Spleen (tissue), 11 donors: ENCODE measurements around the gene ABCA4. TPM values are rescaled to one million over a fixed set of nuclear protein-coding genes. Genes with fewer than 3 reads are reported as not detected.

Source experiments
- DNase-seq: peaks from one replicate; pipeline ENCODE4 v3.0.0-alpha.2; 2020
- H3K27ac ChIP-seq, 8 donors: fragments of 200-600 bp; sonication (generic) in 7 of 8; 1 replicate in 4 of 8; 2 replicates in 4 of 8; pipeline versions ENCODE4 v1.5.0 to v1.8.0; 2016 to 2021; ENCODE audit warnings: inconsistent platforms in 4 of 8, mild to moderate bottlenecking in 4 of 8, moderate library complexity in 1 of 8
- H3K27me3 ChIP-seq, 7 donors: fragments of 200-600 bp; sonication (generic) in 6 of 7; replicated peaks in 1 of 7; 1 replicate in 4 of 7; 2 replicates in 3 of 7; pipeline versions ENCODE4 v1.5.0 to v1.8.0; 2016 to 2021; ENCODE audit warnings: inconsistent platforms in 3 of 7, mild to moderate bottlenecking in 1 of 7
- H3K36me3 ChIP-seq, 6 donors: fragments of 200-600 bp; sonication (generic) in 5 of 6; 1 replicate in 4 of 6; 2 replicates in 2 of 6; pipeline versions ENCODE4 v1.5.0 to v1.8.0; 2016 to 2021; ENCODE audit warnings: inconsistent platforms in 2 of 6
- H3K4me1 ChIP-seq, 6 donors: fragments of 200-600 bp; sonication (generic) in 5 of 6; 1 replicate in 3 of 6; 2 replicates in 3 of 6; pipeline versions ENCODE4 v1.5.0 to v1.8.0; 2016 to 2021; ENCODE audit warnings: inconsistent platforms in 3 of 6
- H3K4me3 ChIP-seq, 8 donors: fragments of 200-600 bp; sonication (generic) in 7 of 8; 1 replicate in 4 of 8; 2 replicates in 4 of 8; pipeline versions ENCODE4 v1.5.0 to v1.8.0; 2016 to 2021; ENCODE audit warnings: inconsistent platforms in 4 of 8, mild to moderate bottlenecking in 4 of 8, moderate library complexity in 2 of 8
- H3K9me3 ChIP-seq, 8 donors: fragments of 200-600 bp; sonication (generic) in 7 of 8; 1 replicate in 4 of 8; 2 replicates in 4 of 8; pipeline versions ENCODE4 v1.5.0 to v1.8.0; 2016 to 2021; ENCODE audit warnings: inconsistent platforms in 4 of 8
- CTCF ChIP-seq, 11 experiments: fragments of 200-600 bp in 7 of 11; fragments of 450-650 bp in 4 of 11; sonication (generic) in 4 of 11; IDR thresholded peaks in 8 of 11; conservative IDR thresholded peaks in 3 of 11; 1 replicate in 7 of 11; 2 replicates in 4 of 11; pipeline versions ENCODE4 v1.4.0 to v1.8.0; 2016 to 2021; ENCODE audit warnings: antibody characterized with exemption in 11 of 11, inconsistent platforms in 4 of 11, mild to moderate bottlenecking in 1 of 11
- POLR2A ChIP-seq, 3 donors: fragments of 450-650 bp; IDR thresholded peaks; one replicate each; pipeline ENCODE4 v1.5.1; 2017; ENCODE audit warnings: antibody characterized with exemption in 3 of 3, mild to moderate bottlenecking in 1 of 3
- POLR2AphosphoS5 ChIP-seq, 3 donors: sonication (generic); formaldehyde crosslinking; IDR thresholded peaks; one replicate each; pipeline ENCODE4 v1.5.1; 2017; ENCODE audit warnings: antibody characterized with exemption in 3 of 3
- WGBS, 5 donors: extraction: QIAGEN DNeasy Blood & Tissue Kit in 3 of 5; methylation state at CpG; one replicate each; pipeline versions ENCODE4 v1.1.5 to v1.1.7; 2013 to 2018; 5-methylcytosine and 5-hydroxymethylcytosine counted together
- intact Hi-C: fragments of 100-400 bp; cut with DNase I; formaldehyde crosslinking; loops from one replicate; pipeline ENCODE4 v1.15.0; 2023; ENCODE audit warnings: low total_unique reads
- polyA plus RNA-seq, 3 donors: library from polyadenylated mRNA; stranded (reverse); fragments of 200-250 nt; gene quantifications; one replicate each; pipeline ENCODE4 v1.2.1, GENCODE V29; 2013
- total RNA-seq, 7 donors: library from RNA; depleted of rRNA in 3 of 7; stranded (reverse); fragments of >200 nt in 3 of 7; fragmentation: NEBNext Ultra II Directional in 4 of 7; extraction: Animal tissue kit (Norgen Biotek cat#: 25700) in 4 of 7; gene quantifications; one replicate each; pipeline versions ENCODE4 v1.1.0 to v1.2.1, GENCODE V29; 2016 to 2021
- donor health status: healthy with polysubstance abuse.
- donor health status: DM: no; HTN: no; CAD: no; lungs with moderate emphysema.
- donor health status: DM: no; HTN: no; CAD: no.
- donor health status: Bipolar disorder and iron deficiency.
- donor health status: healthy.
- donor health status: DM: no; HTN: no; CAD: no.
- donor health status: DM: yes; HTN: yes; CAD: no.

The ABCA4 gene
- total and polyA plus RNA-seq, 10 donors: 0.04 to 0.64 (median 0.24) TPM

GRCh38 chr1:94105957-94106529 lies 14.9 kb downstream of the ABCA4 start:
- peaks cover 0 to 21% (median 8%) of the 10 kb centered on the region in 6 donors for H3K4me1 ChIP-seq
- H3K36me3 ChIP-seq: no peaks in the 10 kb centered on the region
- no peak for DNase-seq
- 43 to 58% (median 48%) methylated on average over 9 of the region's 9 CpGs for WGBS, 5 donors
- intact Hi-C loops: no loop called here
- H3K27ac ChIP-seq: no peak overlapping the region
- H3K27me3 ChIP-seq: peaks cover 0 to 85% (median 5%) of the 10 kb centered on the region in 7 donors
- H3K9me3 ChIP-seq: no peaks in the 10 kb centered on the region
- TF ChIP-seq POLR2AphosphoS5 (IDR thresholded peaks at IDR 0.05): no peak
- TF ChIP-seq POLR2A (IDR thresholded peaks at IDR 0.05): no peak
- TF ChIP-seq CTCF (IDR thresholded peaks at IDR 0.05 in 8 of 11, conservative IDR thresholded peaks at IDR 0.05 in 3 of 11): no peak
- H3K4me3 ChIP-seq: no peak overlapping the region

GRCh38 chr1:94105581-94105952 lies 15.4 kb downstream of the ABCA4 start:
- H3K36me3 ChIP-seq: no peaks in the 10 kb centered on the region
- no peak overlapping the region for H3K4me3 ChIP-seq
- peaks cover 0 to 86% (median 5%) of the 10 kb centered on the region in 7 donors for H3K27me3 ChIP-seq
- DNase-seq: no peak
- TF ChIP-seq POLR2A (IDR thresholded peaks at IDR 0.05) (no peak), POLR2AphosphoS5 (IDR thresholded peaks at IDR 0.05) (no peak), CTCF (IDR thresholded peaks at IDR 0.05 in 8 of 11, conservative IDR thresholded peaks at IDR 0.05 in 3 of 11) (no peak)
- intact Hi-C loops: no loop called here
- peaks cover 0 to 21% (median 8%) of the 10 kb centered on the region in 6 donors for H3K4me1 ChIP-seq
- WGBS, 5 donors: 56 to 72% (median 64%) methylated on average over 7 of the region's 7 CpGs
- no peak overlapping the region for H3K27ac ChIP-seq
- no peaks in the 10 kb centered on the region for H3K9me3 ChIP-seq

- Histone ChIP-seq H3K4me1 (peaks cover 0 to 19% (median 8%) of the 10 kb centered on the region in 6 donors), H3K9me3 (no peaks in the 10 kb centered on the region), H3K4me3 (no peak overlapping the region), H3K27ac (no peak overlapping the region), H3K27me3 (peaks cover 0 to 81% (median 5%) of the 10 kb centered on the region in 7 donors), H3K36me3 (no peaks in the 10 kb centered on the region)
- DNase-seq: no peak
- WGBS, 5 donors: 75 to 83% (median 80%) methylated on average over 10 of the region's 10 CpGs
- intact Hi-C loops: no loop called here
- TF ChIP-seq CTCF (IDR thresholded peaks at IDR 0.05 in 8 of 11, conservative IDR thresholded peaks at IDR 0.05 in 3 of 11): no peak
- no peak for TF ChIP-seq POLR2AphosphoS5 (IDR thresholded peaks at IDR 0.05)
- TF ChIP-seq POLR2A (IDR thresholded peaks at IDR 0.05): no peak
Measured at GRCh38 chr1:94104776-94105580, 16.0 kb downstream of the ABCA4 start.

- peaks cover 0 to 75% (median 5%) of the 10 kb centered on the region in 7 donors for H3K27me3 ChIP-seq
- intact Hi-C loops: no loop called here
- TF ChIP-seq CTCF (IDR thresholded peaks at IDR 0.05 in 8 of 11, conservative IDR thresholded peaks at IDR 0.05 in 3 of 11) (no peak), POLR2AphosphoS5 (IDR thresholded peaks at IDR 0.05) (no peak)
- no peak overlapping the region for H3K4me3 ChIP-seq
- H3K9me3 ChIP-seq: no peaks in the 10 kb centered on the region
- H3K36me3 ChIP-seq: no peaks in the 10 kb centered on the region
- peaks cover 0 to 16% (median 8%) of the 10 kb centered on the region in 6 donors for H3K4me1 ChIP-seq
- 83 to 92% (median 84%) methylated on average over 9 of the region's 9 CpGs for WGBS, 5 donors
- DNase-seq: no peak
- no peak overlapping the region for H3K27ac ChIP-seq
Measured at GRCh38 chr1:94104127-94104684, 16.7 kb downstream of the ABCA4 start.
